Measurements from ENCODE around the gene CXCR3.
"Not testable (repeated sequence)": the region's sequence is repeated elsewhere in the genome, so short reads cannot be mapped to it uniquely, and the experiment has no call there.

The CXCR3 gene

DNA sequence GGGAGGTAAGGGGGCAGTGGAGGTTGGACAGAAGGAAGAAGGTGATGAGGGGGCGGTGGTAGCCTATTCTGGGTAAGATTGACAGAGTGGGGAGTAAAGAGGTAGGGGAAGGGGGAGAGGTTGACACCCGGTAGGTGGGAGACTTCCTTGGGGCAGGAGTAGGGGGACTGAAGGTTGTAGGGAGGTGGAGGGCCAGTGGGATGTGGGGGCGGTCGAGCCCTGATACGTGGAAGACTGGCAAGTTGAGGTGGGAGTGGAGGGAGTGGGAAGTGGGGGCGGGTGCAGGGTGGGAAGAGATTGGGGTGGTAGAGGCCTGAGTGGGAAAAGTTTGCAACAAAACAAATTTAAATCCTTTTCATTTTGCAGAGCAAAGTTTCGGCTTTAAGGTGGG, 38.3 kb downstream of the CXCR3 start:
- TF ChIP-seq, protein P1, sequence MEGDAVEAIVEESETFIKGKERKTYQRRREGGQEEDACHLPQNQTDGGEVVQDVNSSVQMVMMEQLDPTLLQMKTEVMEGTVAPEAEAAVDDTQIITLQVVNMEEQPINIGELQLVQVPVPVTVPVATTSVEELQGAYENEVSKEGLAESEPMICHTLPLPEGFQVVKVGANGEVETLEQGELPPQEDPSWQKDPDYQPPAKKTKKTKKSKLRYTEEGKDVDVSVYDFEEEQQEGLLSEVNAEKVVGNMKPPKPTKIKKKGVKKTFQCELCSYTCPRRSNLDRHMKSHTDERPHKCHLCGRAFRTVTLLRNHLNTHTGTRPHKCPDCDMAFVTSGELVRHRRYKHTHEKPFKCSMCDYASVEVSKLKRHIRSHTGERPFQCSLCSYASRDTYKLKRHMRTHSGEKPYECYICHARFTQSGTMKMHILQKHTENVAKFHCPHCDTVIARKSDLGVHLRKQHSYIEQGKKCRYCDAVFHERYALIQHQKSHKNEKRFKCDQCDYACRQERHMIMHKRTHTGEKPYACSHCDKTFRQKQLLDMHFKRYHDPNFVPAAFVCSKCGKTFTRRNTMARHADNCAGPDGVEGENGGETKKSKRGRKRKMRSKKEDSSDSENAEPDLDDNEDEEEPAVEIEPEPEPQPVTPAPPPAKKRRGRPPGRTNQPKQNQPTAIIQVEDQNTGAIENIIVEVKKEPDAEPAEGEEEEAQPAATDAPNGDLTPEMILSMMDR (IDR thresholded peaks at IDR 0.05; ENCODE audit: unreplicated experiment in 3 of 3) = no peak
- Mint-ChIP-seq H3K36me3 (ENCODE audit: low read depth) (peaks cover 39% of the 10 kb centered on the region), H3K4me1 (no peaks in the 10 kb centered on the region), H3K9me3 (peaks cover 2% of the 10 kb centered on the region), H3K4me3 (no peak overlapping the region), H3K27me3 (ENCODE audit: low read depth) (no peaks in the 10 kb centered on the region), H3K27ac (no peak overlapping the region)

DNA sequence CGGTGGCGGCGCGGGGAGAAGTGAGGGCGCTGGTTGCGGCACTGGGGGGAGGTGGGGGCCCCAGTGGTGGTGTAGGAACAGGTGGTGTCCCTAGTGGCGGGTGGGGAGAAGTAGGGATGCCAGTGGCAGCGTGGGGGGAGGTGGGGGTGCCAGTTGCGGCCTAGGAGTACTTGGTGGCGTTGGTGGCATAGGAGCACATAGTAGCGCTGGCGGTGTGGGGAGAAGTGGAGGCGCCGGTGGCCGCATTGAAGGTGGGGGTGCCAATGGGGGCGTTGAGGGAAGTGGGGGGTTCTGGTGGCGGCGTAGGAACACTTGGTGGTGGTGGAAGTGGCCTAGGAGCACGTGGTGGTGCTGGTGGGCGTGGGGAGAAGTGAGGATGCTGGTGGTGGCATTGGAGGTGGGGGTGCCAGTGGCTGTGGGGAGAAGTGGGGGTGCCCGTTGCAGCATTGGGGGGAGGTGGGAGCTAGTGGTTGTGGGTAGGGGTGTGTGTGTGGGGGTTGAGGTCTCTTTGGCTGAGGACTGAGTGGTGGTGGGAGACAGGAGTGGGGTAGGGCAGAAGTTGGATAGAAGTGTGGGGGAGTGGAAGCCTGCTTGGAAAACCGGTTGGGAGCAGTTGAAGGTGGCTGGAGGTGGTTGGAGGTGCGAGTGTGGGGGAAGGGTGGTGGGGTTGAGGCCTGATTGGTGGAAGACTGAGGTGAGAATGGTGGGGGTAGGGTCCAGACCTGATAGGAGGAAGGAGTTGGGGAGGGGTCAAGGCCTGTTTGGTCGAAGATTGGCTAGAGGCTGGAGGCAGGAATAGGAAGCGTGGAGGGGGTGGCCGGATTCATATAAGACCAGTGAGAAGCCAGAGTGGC, 38.9 kb downstream of the CXCR3 start:
- Mint-ChIP-seq H3K36me3 (ENCODE audit: low read depth) (peaks cover 45% of the 10 kb centered on the region), H3K27me3 (ENCODE audit: low read depth) (no peaks in the 10 kb centered on the region), H3K4me3 (no peak overlapping the region), H3K27ac (no peak overlapping the region), H3K4me1 (no peaks in the 10 kb centered on the region), H3K9me3 (peaks cover 2% of the 10 kb centered on the region)
- TF ChIP-seq, protein P1 (IDR thresholded peaks at IDR 0.05; ENCODE audit: unreplicated experiment in 3 of 3) = no peak

DNA sequence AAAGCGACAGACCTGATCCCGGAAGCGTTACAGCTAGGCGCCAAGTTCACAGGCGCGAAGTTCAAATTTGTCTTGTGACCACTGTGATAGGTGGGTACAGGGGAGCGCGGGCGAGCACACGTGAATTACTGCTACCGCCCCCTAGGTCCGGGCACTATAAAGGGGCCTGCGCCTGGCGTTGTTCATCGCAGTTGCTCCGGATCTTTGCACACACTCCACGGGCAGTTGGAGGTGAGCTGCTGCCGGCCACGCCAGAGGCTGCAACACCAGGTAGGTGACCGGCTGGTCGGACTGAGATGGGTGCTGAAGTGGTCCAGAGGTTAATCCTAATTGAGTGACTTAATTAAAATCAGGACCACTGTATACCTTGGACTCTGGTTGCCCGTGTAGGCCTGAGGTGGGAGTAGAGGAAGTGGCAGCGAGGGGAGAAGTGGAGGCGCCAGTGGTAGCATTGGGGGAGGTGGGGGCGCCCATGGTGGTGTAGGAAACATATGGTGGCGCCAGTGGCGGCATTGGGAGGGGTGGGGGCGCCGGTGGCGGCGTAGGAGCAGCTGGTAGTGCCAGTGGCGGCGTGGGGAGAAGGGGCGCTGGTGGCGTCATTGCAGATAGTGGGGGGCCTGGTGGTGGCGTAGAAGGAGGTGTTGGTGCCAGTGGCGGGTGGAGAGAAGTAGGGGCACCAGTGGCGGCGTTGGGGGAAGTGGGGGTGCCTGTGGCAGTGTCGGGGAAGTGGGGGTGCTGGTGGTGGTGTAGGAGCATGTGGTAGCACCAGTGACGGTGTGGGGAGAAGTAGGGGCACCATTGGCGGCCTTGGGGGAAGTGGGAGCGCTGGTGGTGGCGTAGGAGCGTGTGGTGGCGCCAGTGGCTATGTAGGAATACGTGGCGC, 39.8 kb downstream of the CXCR3 start, which contains the start of gene GCNA:
Gene GCNA (plus strand): TSS at position 185 of the 883 bp plus-strand sequence. CDS start 2,385 bp downstream, outside the sequence.
- TF ChIP-seq, protein P1 (IDR thresholded peaks at IDR 0.05; ENCODE audit: unreplicated experiment in 3 of 3) = no peak
- no peaks in the 10 kb centered on the region for H3K4me1 Mint-ChIP-seq
- no peaks in the 10 kb centered on the region for H3K27me3 Mint-ChIP-seq (ENCODE audit: low read depth)
- peaks cover 53% of the 10 kb centered on the region for H3K36me3 Mint-ChIP-seq (ENCODE audit: low read depth)
- H3K27ac Mint-ChIP-seq = no peak within 1 kb of the TSS
- H3K4me3 Mint-ChIP-seq = no peak within 1 kb of the TSS
- peaks cover 2% of the 10 kb centered on the region for H3K9me3 Mint-ChIP-seq

DNA sequence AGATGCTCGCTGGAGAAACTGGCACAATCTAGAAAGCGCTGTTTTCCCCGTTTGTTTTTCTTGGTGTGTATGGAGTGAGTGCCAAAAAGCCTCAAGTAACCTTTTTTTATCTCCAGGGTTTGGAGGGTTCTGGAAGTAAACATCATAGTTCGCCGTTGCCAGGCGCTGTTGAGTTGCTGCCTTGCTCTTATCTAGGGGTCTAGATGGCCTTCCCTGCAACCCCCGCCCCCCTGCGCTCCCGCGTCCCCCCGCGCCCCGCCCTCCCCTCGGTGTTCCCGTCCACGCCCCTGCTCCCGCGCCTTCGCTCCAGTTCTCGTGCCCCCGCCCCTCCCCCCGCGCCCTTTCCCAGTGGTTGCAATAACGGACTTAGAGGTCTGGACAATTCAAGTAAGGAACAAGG, 40.6 kb downstream of the CXCR3 start:
- Mint-ChIP-seq H3K4me3 (no peak overlapping the region), H3K27ac (no peak overlapping the region), H3K9me3 (peaks cover 2% of the 10 kb centered on the region), H3K4me1 (no peaks in the 10 kb centered on the region), H3K36me3 (ENCODE audit: low read depth) (peaks cover 55% of the 10 kb centered on the region), H3K27me3 (ENCODE audit: low read depth) (no peaks in the 10 kb centered on the region)
- TF ChIP-seq, protein P1 (IDR thresholded peaks at IDR 0.05; ENCODE audit: unreplicated experiment in 3 of 3) = no peak

DNA sequence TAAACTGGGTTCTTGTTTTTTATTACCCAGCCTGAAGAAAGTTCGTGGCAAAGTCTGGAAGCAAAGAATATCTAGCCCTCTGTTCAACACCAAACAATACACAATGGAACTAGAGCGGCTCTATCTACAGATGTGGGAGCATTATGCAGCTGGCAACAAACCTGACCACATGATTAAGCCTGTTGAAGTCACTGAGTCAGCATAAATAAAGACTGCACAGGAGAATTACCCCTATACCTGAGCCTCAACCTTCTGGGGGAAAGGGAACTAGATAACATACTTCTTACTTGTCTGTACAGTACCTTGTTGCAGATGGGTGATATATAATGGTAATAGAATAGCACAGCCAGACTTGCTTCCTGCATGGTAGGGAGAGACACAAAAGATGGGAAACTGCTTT, 44.7 kb downstream of the CXCR3 start:
- Mint-ChIP-seq H3K4me3 (no peak overlapping the region), H3K4me1 (no peaks in the 10 kb centered on the region), H3K36me3 (ENCODE audit: low read depth) (peaks cover 63% of the 10 kb centered on the region), H3K27ac (no peak overlapping the region), H3K9me3 (peaks cover 2% of the 10 kb centered on the region), H3K27me3 (ENCODE audit: low read depth) (no peaks in the 10 kb centered on the region)
- TF ChIP-seq, protein P1 (IDR thresholded peaks at IDR 0.05; ENCODE audit: unreplicated experiment in 3 of 3) = no peak

DNA sequence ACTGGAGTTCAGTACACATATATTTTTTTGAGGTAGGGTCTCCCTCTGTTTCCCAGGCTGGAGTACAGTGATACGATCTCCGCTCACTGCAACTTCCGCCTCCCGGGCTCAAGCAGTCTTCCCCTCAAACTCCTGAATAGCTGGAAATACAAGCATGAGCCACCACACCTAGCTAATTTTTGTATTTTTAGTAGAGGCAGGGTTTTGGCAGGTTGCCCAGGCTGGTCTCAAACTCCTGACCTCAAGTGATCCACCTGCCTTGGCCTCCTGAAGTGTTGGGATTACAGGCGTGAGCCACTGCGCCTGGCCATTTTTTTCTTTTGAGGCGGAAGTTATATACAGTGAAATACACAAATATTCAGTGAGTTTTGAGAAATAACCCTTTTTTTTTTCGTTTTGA, 46.9 kb downstream of the CXCR3 start:
- H3K36me3 Mint-ChIP-seq (ENCODE audit: low read depth) = peaks cover 70% of the 10 kb centered on the region
- not testable (repeated sequence) for H3K9me3 Mint-ChIP-seq; H3K4me3 Mint-ChIP-seq; H3K4me1 Mint-ChIP-seq; H3K27ac Mint-ChIP-seq; H3K27me3 Mint-ChIP-seq (ENCODE audit: low read depth)

Measured in nephron (organoid).